ENCODE data around the gene TPRA1. TPM values are rescaled to one million over a fixed set of nuclear protein-coding genes. Genes with fewer than 3 reads are reported as not detected.

Gene TPRA1
- total RNA-seq, 1 donor from 2014 or later, result 37.2 TPM

GRCh38 chr3:127600749-127601456 lies 10.4 kb upstream of the TPRA1 start:
- no peaks in the 10 kb centered on the region for H3K27me3 Mint-ChIP-seq (ENCODE audit: low read depth)
- TF ChIP-seq CTCF (IDR thresholded peaks at IDR 0.05; ENCODE audit: unreplicated experiment), result no peak
- H3K9me3 Mint-ChIP-seq, result no peaks in the 10 kb centered on the region
- no peak overlapping the region for H3K27ac Mint-ChIP-seq
- peaks cover 24% of the 10 kb centered on the region for H3K4me1 Mint-ChIP-seq
- H3K36me3 Mint-ChIP-seq, result peaks cover 24% of the 10 kb centered on the region
- no peak overlapping the region for H3K4me3 Mint-ChIP-seq
- no peak for DNase-seq (ENCODE audit: low spot score in 2 of 2, unreplicated experiment in 2 of 2)

GRCh38 chr3:127598841-127599570 lies 8.5 kb upstream of the TPRA1 start:
- Mint-ChIP-seq H3K9me3 (no peaks in the 10 kb centered on the region), H3K36me3 (peaks cover 16% of the 10 kb centered on the region), H3K4me1 (peaks cover 24% of the 10 kb centered on the region), H3K27ac (peak overlapping the region; percentile 74), H3K4me3 (peak overlapping the region; percentile 69), H3K27me3 (ENCODE audit: low read depth) (no peaks in the 10 kb centered on the region)
- no peak for TF ChIP-seq CTCF (IDR thresholded peaks at IDR 0.05; ENCODE audit: unreplicated experiment)
- no peak for DNase-seq (ENCODE audit: low spot score in 2 of 2, unreplicated experiment in 2 of 2)

- peaks cover 11% of the 10 kb centered on the region for H3K36me3 Mint-ChIP-seq
These were observed 6.7 kb upstream of the TPRA1 start for GRCh38 chr3:127597020-127597771.

GRCh38 chr3:127595303-127595702 lies 4.8 kb upstream of the TPRA1 start:
- H3K4me1 Mint-ChIP-seq, result peaks cover 20% of the 10 kb centered on the region
- no peak for DNase-seq (ENCODE audit: low spot score in 2 of 2, unreplicated experiment in 2 of 2)
- peaks cover 1% of the 10 kb centered on the region for H3K36me3 Mint-ChIP-seq
- H3K9me3 Mint-ChIP-seq, result no peaks in the 10 kb centered on the region
- no peak for TF ChIP-seq CTCF (IDR thresholded peaks at IDR 0.05; ENCODE audit: unreplicated experiment)
- no peak overlapping the region for H3K27ac Mint-ChIP-seq
- no peaks in the 10 kb centered on the region for H3K27me3 Mint-ChIP-seq (ENCODE audit: low read depth)
- H3K4me3 Mint-ChIP-seq, result no peak overlapping the region

More at GRCh38 chr3:127597020-127597771, 6.7 kb upstream of the TPRA1 start:
- Mint-ChIP-seq H3K4me3 (peak overlapping the region; percentile 69), H3K27me3 (ENCODE audit: low read depth) (no peaks in the 10 kb centered on the region), H3K27ac (peak overlapping the region; percentile 0), H3K4me1 (peaks cover 24% of the 10 kb centered on the region), H3K9me3 (no peaks in the 10 kb centered on the region)
- DNase-seq (ENCODE audit: low spot score in 2 of 2, unreplicated experiment in 2 of 2), result no peak
- no peak for TF ChIP-seq CTCF (IDR thresholded peaks at IDR 0.05; ENCODE audit: unreplicated experiment)

- peaks cover 21% of the 10 kb centered on the region for H3K4me1 Mint-ChIP-seq
- DNase-seq (ENCODE audit: low spot score in 2 of 2, unreplicated experiment in 2 of 2), result no peak
- no peaks in the 10 kb centered on the region for H3K9me3 Mint-ChIP-seq
- no peak overlapping the region for H3K27ac Mint-ChIP-seq
- no peaks in the 10 kb centered on the region for H3K27me3 Mint-ChIP-seq (ENCODE audit: low read depth)
- no peak overlapping the region for H3K4me3 Mint-ChIP-seq
- no peaks in the 10 kb centered on the region for H3K36me3 Mint-ChIP-seq
- TF ChIP-seq CTCF (IDR thresholded peaks at IDR 0.05; ENCODE audit: unreplicated experiment), result no peak
These were observed 2.6 kb upstream of the TPRA1 start for GRCh38 chr3:127593178-127593577.
